Transverse colon (tissue), 3 donors: ENCODE data around the gene QRFP.

Experiments used
- POLR2A ChIP-seq: fragments of 450-650 bp; IDR thresholded peaks from one replicate; pipeline ENCODE4 v1.6.1; 2016; ENCODE audit warnings: antibody characterized with exemption, mild to moderate bottlenecking, moderate library complexity
- POLR2AphosphoS5 ChIP-seq, 3 donors: sonication (generic); formaldehyde crosslinking; IDR thresholded peaks; one replicate each; pipeline ENCODE4 v1.6.1; 2016; ENCODE audit warnings: antibody characterized with exemption in 3 of 3

DNA sequence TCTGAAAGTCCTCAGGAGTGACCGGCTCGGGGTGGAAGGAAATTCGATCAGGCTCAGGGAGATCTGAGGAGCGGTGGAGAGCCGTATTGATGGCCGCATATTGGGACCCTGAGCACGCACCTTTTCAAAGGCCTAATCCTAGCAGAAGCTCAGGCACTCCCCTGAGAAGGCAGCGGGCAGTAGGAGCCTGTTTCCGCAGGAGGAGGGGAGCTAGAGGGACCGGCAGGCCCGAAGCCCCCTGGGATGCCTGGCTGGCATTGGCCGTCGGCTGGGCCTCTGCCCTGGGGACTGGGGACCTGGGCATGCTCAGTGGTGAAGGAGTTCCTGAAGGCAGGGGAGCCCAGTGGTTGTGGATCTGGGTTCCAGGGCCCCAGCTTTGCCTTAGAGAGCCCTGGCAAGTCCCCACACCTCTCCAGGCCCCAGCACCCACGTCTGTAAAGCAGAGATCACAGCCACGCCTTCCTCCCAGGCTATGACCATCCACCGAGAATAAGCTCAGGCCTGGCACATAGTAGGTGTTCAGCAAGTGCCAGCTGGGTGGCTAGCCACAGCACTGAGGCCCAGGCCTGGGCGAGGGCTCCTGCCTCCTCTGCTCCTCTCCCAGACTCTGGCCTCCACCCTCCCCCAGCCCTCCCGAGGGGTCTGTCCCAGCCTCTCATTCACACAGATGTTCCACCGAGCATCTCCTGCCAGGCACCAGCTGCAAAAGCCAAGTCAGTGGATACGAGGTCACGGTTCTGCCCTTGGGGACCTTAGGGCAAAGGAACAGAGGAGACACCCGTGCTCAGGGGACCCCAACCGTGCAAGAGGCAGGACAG lies 17.2 kb upstream of the QRFP start:
- no peak for TF ChIP-seq POLR2AphosphoS5 (IDR thresholded peaks at IDR 0.05)
- TF ChIP-seq POLR2A = no peak
